ENCODE measurements around the gene KRT2. TPM values are rescaled to one million over a fixed set of nuclear protein-coding genes. Genes with fewer than 3 reads are reported as not detected.

The KRT2 gene
- total and polyA plus RNA-seq, 2 of the 4 experiments (the other 2 are of a cell fraction), result not detected

DNA sequence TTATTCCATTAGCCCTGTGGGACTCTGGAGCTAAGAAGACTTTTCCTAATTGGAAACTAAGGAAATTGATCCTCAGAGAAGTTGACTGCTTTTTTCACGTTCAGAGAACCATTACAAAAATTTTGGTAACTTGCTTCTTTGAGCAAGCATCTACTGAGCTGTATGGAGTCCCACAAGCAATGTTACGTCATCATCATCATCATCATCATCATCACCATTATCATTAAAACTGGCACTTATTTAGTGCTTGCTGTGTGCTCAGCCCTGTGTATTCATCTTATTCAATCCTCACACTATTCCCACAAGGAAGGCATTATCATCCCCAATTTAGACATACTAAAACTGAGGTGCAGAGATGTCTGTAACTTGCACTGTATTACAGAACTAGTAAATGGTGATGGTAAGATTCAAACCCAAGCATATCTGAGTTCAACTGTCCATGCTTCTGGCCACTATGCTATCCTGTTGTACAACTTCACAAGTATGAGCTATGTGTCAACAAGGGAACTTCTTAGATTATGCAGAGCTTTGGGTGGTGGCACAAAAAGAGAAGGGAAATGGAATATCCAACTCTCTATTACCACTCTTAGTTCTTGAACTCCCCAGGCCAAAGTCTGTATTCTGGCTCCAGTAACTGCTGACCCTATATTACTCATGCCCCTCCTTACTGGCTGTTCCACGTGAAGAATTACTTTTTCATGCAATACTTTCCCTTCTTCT is 21.9 kb upstream of the KRT2 start:
- BruUV-seq (replicated peaks), result no TSS peak

More for the DNA sequence above, 21.9 kb upstream of the KRT2 start:
- in situ Hi-C loops (cut with MboI; ENCODE audit: low sequenced_read_pairs), result no loop called here
- intact Hi-C loops (cut with micrococcal nuclease), result no loop called here
- Histone ChIP-seq H4K5ac (ENCODE audit: low read depth, low read length) (no peak overlapping the region), H3K14ac (replicated peaks; ENCODE audit: low read depth, low read length) (no peak overlapping the region), H3K4ac (ENCODE audit: low read depth, low read length) (no peak overlapping the region), H3K4me2 (ENCODE audit: low read depth, low read length) (no peak overlapping the region), H3K27ac (ENCODE audit: insufficient read depth, low read length) (no peak overlapping the region), H3K23ac (ENCODE audit: low read depth, low read length) (no peak overlapping the region), H4K20me1 (ENCODE audit: insufficient read depth, low read length) (no peaks in the 10 kb centered on the region), H3K4me3 (ENCODE audit: insufficient read depth, low read depth, low read length) (no peak overlapping the region), H3K56ac (ENCODE audit: extremely low read depth, insufficient read depth, low read length) (no peak overlapping the region), H3K4me1 (ENCODE audit: control insufficient read depth, insufficient read depth, low read length) (no peaks in the 10 kb centered on the region), H2BK120ac (ENCODE audit: low read depth, low read length) (no peak overlapping the region), H2BK20ac (ENCODE audit: low read depth, low read length) (no peak overlapping the region), H3K18ac (ENCODE audit: low read depth, low read length) (no peak overlapping the region), H3K9me3 (ENCODE audit: control insufficient read depth, insufficient read depth, low read length) (no peaks in the 10 kb centered on the region), H2BK15ac (ENCODE audit: low read depth, low read length) (no peak overlapping the region), H3K79me1 (ENCODE audit: low read depth in 1 of 2, low read length in 2 of 2) (no peaks in the 10 kb centered on the region), H3K36me3 (ENCODE audit: control insufficient read depth, insufficient read depth, low read length) (no peaks in the 10 kb centered on the region), H3K9me1 (ENCODE audit: insufficient read depth, low read length) (no peaks in the 10 kb centered on the region), H3K27me3 (ENCODE audit: control insufficient read depth, insufficient read depth, low read length) (peaks cover 21% of the 10 kb centered on the region), H2AFZ (replicated peaks; ENCODE audit: low read length, poor library complexity) (no peak overlapping the region), H4K91ac (ENCODE audit: insufficient read depth, low read depth, low read length) (no peak overlapping the region), H3K9ac (ENCODE audit: low read depth, low read length) (no peak overlapping the region), H2AK9ac (replicated peaks; ENCODE audit: low read depth, low read length, poor library complexity) (no peak overlapping the region), H4K8ac (ENCODE audit: low read depth in 2 of 2, low read length in 2 of 2) (no peak overlapping the region), H2AK5ac (ENCODE audit: low read depth, low read length) (no peak overlapping the region), H2BK5ac (ENCODE audit: low read depth, low read length, poor library complexity, severe bottlenecking) (no peak overlapping the region)
- DNase-seq (no peak), ATAC-seq (ENCODE audit: low read depth) (no peak)
- dilution Hi-C loops (cut with HindIII; ENCODE audit: low sequenced_read_pairs, unreplicated experiment), result no loop called here
- POLR2A ChIA-PET (ENCODE audit: unreplicated experiment), result no interaction called here
- no peak for TF ChIP-seq RAD21 (IDR thresholded peaks at IDR 0.05; ENCODE audit: low read length)
- no peak for TF ChIP-seq NFE2L2 (IDR thresholded peaks at IDR 0.05; ENCODE audit: low read depth, low read length)
- no peak for TF ChIP-seq MXI1 (IDR thresholded peaks at IDR 0.05; ENCODE audit: borderline replicate concordance, low read depth, low read length)
- TF ChIP-seq, protein P1, sequence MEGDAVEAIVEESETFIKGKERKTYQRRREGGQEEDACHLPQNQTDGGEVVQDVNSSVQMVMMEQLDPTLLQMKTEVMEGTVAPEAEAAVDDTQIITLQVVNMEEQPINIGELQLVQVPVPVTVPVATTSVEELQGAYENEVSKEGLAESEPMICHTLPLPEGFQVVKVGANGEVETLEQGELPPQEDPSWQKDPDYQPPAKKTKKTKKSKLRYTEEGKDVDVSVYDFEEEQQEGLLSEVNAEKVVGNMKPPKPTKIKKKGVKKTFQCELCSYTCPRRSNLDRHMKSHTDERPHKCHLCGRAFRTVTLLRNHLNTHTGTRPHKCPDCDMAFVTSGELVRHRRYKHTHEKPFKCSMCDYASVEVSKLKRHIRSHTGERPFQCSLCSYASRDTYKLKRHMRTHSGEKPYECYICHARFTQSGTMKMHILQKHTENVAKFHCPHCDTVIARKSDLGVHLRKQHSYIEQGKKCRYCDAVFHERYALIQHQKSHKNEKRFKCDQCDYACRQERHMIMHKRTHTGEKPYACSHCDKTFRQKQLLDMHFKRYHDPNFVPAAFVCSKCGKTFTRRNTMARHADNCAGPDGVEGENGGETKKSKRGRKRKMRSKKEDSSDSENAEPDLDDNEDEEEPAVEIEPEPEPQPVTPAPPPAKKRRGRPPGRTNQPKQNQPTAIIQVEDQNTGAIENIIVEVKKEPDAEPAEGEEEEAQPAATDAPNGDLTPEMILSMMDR (conservative IDR thresholded peaks at IDR 0.05; ENCODE audit: low read depth, low read length), result no peak
- TF ChIP-seq RFX5 (IDR thresholded peaks at IDR 0.05; ENCODE audit: low read depth, low read length), result no peak
- no peak for TF ChIP-seq FOS (IDR thresholded peaks at IDR 0.05; ENCODE audit: low read depth, low read length)
- TF ChIP-seq MAZ (IDR thresholded peaks at IDR 0.05; ENCODE audit: borderline replicate concordance, low read depth, low read length), result no peak
- TF ChIP-seq ELK1 (IDR thresholded peaks at IDR 0.05; ENCODE audit: borderline replicate concordance, low read depth, low read length), result no peak
- no peak for TF ChIP-seq POLR2A (IDR thresholded peaks at IDR 0.05; ENCODE audit: low read depth, low read length)
- TF ChIP-seq CEBPB (IDR thresholded peaks at IDR 0.05; ENCODE audit: low read depth, low read length), result no peak
- TF ChIP-seq MAFK (IDR thresholded peaks at IDR 0.05; ENCODE audit: low read depth, low read length), result no peak
- TF ChIP-seq BHLHE40 (IDR thresholded peaks at IDR 0.05; ENCODE audit: low read depth, low read length), result no peak
- no peak for TF ChIP-seq CHD1 (IDR thresholded peaks at IDR 0.05; ENCODE audit: low read depth, low read length)
- TF ChIP-seq, protein P2, sequence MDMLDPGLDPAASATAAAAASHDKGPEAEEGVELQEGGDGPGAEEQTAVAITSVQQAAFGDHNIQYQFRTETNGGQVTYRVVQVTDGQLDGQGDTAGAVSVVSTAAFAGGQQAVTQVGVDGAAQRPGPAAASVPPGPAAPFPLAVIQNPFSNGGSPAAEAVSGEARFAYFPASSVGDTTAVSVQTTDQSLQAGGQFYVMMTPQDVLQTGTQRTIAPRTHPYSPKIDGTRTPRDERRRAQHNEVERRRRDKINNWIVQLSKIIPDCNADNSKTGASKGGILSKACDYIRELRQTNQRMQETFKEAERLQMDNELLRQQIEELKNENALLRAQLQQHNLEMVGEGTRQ (IDR thresholded peaks at IDR 0.05; ENCODE audit: low read depth, low read length), result no peak
- TF ChIP-seq SMC3 (IDR thresholded peaks at IDR 0.05; ENCODE audit: low read depth, low read length), result no peak
- TF ChIP-seq RCOR1 (IDR thresholded peaks at IDR 0.05; ENCODE audit: insufficient replicate concordance, low read length), result no peak
- 54% methylated on average over 2 of the region's 3 CpGs; no CpG with 5 or more reads in 1 of the 2 experiments for WGBS, 2 experiments (ENCODE audit: extremely low coverage in 2 of 2, insufficient read length in 1 of 2)
- CTCF ChIA-PET, result no interaction called here

Data from IMR-90 (cell line).